ENCODE data around the gene NDUFS3.

- TF ChIP-seq, protein P1, sequence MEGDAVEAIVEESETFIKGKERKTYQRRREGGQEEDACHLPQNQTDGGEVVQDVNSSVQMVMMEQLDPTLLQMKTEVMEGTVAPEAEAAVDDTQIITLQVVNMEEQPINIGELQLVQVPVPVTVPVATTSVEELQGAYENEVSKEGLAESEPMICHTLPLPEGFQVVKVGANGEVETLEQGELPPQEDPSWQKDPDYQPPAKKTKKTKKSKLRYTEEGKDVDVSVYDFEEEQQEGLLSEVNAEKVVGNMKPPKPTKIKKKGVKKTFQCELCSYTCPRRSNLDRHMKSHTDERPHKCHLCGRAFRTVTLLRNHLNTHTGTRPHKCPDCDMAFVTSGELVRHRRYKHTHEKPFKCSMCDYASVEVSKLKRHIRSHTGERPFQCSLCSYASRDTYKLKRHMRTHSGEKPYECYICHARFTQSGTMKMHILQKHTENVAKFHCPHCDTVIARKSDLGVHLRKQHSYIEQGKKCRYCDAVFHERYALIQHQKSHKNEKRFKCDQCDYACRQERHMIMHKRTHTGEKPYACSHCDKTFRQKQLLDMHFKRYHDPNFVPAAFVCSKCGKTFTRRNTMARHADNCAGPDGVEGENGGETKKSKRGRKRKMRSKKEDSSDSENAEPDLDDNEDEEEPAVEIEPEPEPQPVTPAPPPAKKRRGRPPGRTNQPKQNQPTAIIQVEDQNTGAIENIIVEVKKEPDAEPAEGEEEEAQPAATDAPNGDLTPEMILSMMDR (IDR thresholded peaks at IDR 0.05 in 4 of 5, conservative IDR thresholded peaks at IDR 0.05 in 1 of 5), result no peak
- TF ChIP-seq POLR2A (IDR thresholded peaks at IDR 0.05), result no peak
Measured at GRCh38 chr11:47589584-47589976, 10.7 kb downstream of the NDUFS3 start.

All from gastrocnemius medialis (tissue), 4 donors.